HFF-Myc (cell line): ENCODE measurements around the gene HMGXB3.

Experiments
- DNase-seq: peaks from one replicate; pipeline ENCODE4 v3.0.0-alpha.2; 2011; ENCODE audit warnings: low read depth; ENCODE audit errors: extremely low read depth
- H3K4me3 ChIP-seq: replicated peaks from 2 replicates; pipeline ENCODE4 v1.5.1; 2011; ENCODE audit warnings: low read depth, mild to moderate bottlenecking, control low read depth, low read length
- TF ChIP-seq, protein P1 (sequence below): IDR thresholded peaks from 2 replicates; pipeline ENCODE4 v1.5.1; 2012; ENCODE audit warnings: mild to moderate bottlenecking, low read depth, low read length, control low read depth; ENCODE audit errors: missing control alignments

Gene HMGXB3

GRCh38 chr5:150056075-150056443 lies 55.5 kb downstream of the HMGXB3 start:
- TF ChIP-seq, protein P1, sequence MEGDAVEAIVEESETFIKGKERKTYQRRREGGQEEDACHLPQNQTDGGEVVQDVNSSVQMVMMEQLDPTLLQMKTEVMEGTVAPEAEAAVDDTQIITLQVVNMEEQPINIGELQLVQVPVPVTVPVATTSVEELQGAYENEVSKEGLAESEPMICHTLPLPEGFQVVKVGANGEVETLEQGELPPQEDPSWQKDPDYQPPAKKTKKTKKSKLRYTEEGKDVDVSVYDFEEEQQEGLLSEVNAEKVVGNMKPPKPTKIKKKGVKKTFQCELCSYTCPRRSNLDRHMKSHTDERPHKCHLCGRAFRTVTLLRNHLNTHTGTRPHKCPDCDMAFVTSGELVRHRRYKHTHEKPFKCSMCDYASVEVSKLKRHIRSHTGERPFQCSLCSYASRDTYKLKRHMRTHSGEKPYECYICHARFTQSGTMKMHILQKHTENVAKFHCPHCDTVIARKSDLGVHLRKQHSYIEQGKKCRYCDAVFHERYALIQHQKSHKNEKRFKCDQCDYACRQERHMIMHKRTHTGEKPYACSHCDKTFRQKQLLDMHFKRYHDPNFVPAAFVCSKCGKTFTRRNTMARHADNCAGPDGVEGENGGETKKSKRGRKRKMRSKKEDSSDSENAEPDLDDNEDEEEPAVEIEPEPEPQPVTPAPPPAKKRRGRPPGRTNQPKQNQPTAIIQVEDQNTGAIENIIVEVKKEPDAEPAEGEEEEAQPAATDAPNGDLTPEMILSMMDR = no peak
- no peak overlapping the region for H3K4me3 ChIP-seq
- DNase-seq = no peak

DNA sequence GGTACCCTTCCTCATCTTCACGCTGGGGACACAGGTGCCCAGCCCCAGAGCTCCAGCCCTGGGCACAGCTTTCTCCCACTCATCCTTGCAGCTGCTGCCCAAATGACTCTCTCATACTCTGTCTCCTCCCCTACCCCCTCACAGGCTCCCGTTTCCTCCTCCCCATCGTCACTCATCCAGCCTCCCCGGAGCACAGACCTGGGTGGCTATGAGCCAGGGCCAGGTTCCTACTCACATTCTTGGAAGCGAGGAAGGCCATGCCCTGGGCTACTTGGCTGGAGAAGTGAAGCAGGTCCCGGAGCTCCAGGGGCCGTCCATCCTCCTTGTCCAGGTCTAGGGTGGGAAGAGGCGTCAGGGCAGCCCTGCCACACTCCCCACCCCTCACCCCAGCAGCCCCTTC lies 56.5 kb downstream of the HMGXB3 start:
- no peak overlapping the region for H3K4me3 ChIP-seq
- TF ChIP-seq, protein P1 = no peak
- no peak for DNase-seq

DNA sequence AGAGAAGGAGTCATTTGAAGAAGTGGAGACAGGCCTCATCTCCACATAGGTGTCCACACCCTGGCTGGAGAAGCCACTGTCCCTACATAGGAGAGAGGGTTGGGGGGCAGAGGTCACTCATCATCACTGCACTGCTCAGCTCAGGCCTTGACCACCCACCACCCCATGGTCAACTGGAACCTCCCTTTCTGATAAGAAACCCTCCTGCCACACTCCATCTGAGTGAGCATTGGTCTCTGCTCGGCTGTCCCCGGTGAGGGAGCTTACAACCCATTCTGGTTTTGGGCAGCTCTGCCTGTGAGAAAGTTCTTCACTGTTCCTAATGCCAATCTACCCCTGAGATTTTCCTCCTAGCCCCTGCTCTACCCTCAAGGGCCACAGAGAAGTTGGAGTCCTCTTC lies 57.0 kb downstream of the HMGXB3 start:
- DNase-seq = no peak
- H3K4me3 ChIP-seq = no peak overlapping the region
- TF ChIP-seq, protein P1 = no peak

- no peak overlapping the region for H3K4me3 ChIP-seq
- TF ChIP-seq, protein P1 = no peak
- no peak for DNase-seq
These were observed 57.5 kb downstream of the HMGXB3 start for GRCh38 chr5:150057996-150058395.

DNA sequence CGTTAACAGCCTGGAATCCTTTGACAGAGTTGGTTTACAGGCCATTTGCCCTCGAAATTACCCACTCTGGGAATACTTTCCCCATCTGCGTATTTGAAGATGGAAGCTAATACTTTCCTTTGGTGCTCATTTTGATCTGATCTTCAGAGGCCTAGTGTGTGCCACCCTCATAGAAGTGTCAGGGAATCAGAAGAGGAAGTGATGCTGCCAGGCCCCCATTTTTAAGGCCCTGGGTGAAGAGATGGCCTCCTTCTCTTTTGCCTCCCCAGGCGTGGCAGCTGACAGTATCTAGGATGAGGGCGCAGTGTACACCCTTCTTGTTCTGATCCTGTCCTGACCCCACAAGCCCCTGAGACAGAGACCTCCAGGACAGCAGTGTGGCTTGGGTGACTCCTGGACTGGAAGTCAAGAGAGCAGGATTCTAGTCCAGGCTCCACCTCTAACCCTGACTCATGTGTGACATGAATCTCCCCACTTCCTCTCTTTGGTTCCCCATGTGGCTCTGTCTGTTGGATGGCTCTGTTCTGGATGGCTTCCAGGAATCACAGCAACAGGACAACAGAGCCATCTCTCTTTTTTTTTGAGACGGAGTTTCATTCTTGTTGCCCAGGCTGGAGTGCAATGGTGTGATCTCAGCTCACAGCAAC lies 58.1 kb downstream of the HMGXB3 start:
- peak; percentile 85 for DNase-seq
- TF ChIP-seq, protein P1 = no peak
- H3K4me3 ChIP-seq = no peak overlapping the region

- no peak for DNase-seq
- TF ChIP-seq, protein P1 = no peak
These were observed 59.1 kb downstream of the HMGXB3 start for GRCh38 chr5:150059623-150060022.

GRCh38 chr5:150060471-150060870 lies 59.9 kb downstream of the HMGXB3 start:
- no peak overlapping the region for H3K4me3 ChIP-seq
- TF ChIP-seq, protein P1 = no peak
- DNase-seq = no peak

More at GRCh38 chr5:150059623-150060022, 59.1 kb downstream of the HMGXB3 start:
- no peak overlapping the region for H3K4me3 ChIP-seq
